Astrocyte of the cerebellum (primary cell): ENCODE results near the gene SPHKAP.
"Not testable (repeated sequence)": the region's sequence is repeated elsewhere in the genome, so short reads cannot be mapped to it uniquely, and the experiment has no call there.

ENCODE experiments used
- DNase-seq: peaks from one replicate; pipeline ENCODE4 v3.0.0-alpha.2; 2011; ENCODE audit warnings: low read depth
- H3K4me3 ChIP-seq: 2 replicates; pipeline ENCODE4 v1.5.1; 2011; ENCODE audit warnings: mild to moderate bottlenecking, low read depth, low read length, moderate library complexity
- CTCF ChIP-seq: IDR thresholded peaks from 2 replicates; pipeline ENCODE4 v1.5.1; 2012; ENCODE audit warnings: low read length, low read depth, moderate library complexity, mild to moderate bottlenecking; ENCODE audit errors: missing control alignments
- in situ Hi-C: cut with HindIII; loops from 2 replicates; pipeline ENCODE4 v1.10.0; 2017; ENCODE audit warnings: low sequenced_read_pairs

The SPHKAP gene

GRCh38 chr2:228082571-228082970 is 98.9 kb downstream of the SPHKAP start:
- no peak for DNase-seq
- TF ChIP-seq CTCF: no peak
- in situ Hi-C loops: no loop called here
- H3K4me3 ChIP-seq: no peak overlapping the region

GRCh38 chr2:228079194-228079593 is 102.3 kb downstream of the SPHKAP start:
- TF ChIP-seq CTCF: no peak
- no peak for DNase-seq
- no peak overlapping the region for H3K4me3 ChIP-seq
- in situ Hi-C loops: no loop called here

GRCh38 chr2:228076695-228077094 is 104.8 kb downstream of the SPHKAP start:
- in situ Hi-C loops, DNase-seq, H3K4me3 ChIP-seq: not testable (repeated sequence)

- in situ Hi-C loops: no loop called here
- no peak for TF ChIP-seq CTCF
- DNase-seq: no peak
- H3K4me3 ChIP-seq: no peak overlapping the region
Observed at GRCh38 chr2:228072669-228073068, 108.8 kb downstream of the SPHKAP start.

- in situ Hi-C loops: no loop called here
- DNase-seq: no peak
- H3K4me3 ChIP-seq: no peak overlapping the region
Observed at GRCh38 chr2:228067309-228067708, 114.2 kb downstream of the SPHKAP start.

GRCh38 chr2:228066126-228066798 is 115.2 kb downstream of the SPHKAP start:
- no peak for TF ChIP-seq CTCF
- no peak for DNase-seq
- H3K4me3 ChIP-seq: no peak overlapping the region
- in situ Hi-C loops: no loop called here

More at GRCh38 chr2:228067309-228067708, 114.2 kb downstream of the SPHKAP start:
- TF ChIP-seq CTCF: no peak

GRCh38 chr2:228065686-228066085 is 115.8 kb downstream of the SPHKAP start:
- DNase-seq: no peak

More at GRCh38 chr2:228065686-228066085, 115.8 kb downstream of the SPHKAP start:
- no peak overlapping the region for H3K4me3 ChIP-seq
- in situ Hi-C loops: no loop called here
- no peak for TF ChIP-seq CTCF
